HG03196 (cell line): ENCODE results near the gene MRPL49.
"Not testable (repeated sequence)": the region's sequence is repeated elsewhere in the genome, so short reads cannot be mapped to it uniquely, and the experiment has no call there.

Experiments
- ATAC-seq: cut with Tn5 transposase; IDR thresholded peaks from one replicate; pipeline ENCODE4 v1.9.1; 2021; ENCODE audit not compliant: unreplicated experiment

MRPL49 gene

GRCh38 chr11:65163684-65164083 lies 41.6 kb downstream of the MRPL49 start:
- ATAC-seq: no peak

DNA sequence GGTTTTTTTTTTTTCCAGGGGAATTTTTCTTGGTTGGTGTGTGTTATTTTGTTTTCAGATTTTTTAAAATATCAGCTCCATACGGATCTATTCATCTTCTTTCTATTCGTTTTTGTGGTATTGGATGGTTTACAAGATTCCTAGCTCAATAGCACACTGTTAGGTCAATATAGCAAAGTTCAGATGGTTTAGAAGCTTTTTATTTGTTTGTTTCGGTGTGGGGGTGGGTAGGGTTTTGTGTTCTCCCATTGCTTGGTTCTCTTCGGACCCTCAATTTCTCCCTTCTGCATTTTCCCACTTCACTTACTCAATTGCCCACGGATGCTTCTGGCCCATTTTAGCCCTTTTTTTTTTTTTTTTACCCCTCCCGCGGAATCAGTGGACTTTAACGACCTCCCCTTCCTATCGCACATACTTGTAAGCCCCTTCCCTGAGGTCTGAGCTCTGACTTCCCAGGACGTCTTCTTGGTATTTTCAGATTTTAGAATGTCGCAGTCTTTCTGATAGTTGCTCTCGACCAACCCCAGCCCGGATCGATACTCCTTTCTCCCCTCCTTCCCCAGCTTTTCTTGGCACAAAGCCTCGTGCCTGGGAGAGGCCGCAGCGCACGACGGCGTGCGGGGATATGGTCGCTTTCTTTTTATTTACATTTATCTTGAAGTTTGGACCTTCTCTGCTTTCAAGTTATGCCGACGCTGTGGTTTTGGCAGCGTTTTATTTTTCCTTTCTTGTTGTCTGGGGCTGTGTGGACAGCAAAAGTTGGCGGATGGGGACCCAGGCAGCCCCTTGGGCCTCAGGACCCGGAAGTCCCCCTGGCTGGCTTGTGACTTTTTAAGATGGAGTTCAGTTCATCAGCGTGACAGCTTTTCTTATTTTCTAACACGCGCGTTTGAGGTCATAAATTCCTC lies 43.5 kb downstream of the MRPL49 start:
- no peak for ATAC-seq

GRCh38 chr11:65166893-65167292 lies 44.8 kb downstream of the MRPL49 start:
- no peak for ATAC-seq

DNA sequence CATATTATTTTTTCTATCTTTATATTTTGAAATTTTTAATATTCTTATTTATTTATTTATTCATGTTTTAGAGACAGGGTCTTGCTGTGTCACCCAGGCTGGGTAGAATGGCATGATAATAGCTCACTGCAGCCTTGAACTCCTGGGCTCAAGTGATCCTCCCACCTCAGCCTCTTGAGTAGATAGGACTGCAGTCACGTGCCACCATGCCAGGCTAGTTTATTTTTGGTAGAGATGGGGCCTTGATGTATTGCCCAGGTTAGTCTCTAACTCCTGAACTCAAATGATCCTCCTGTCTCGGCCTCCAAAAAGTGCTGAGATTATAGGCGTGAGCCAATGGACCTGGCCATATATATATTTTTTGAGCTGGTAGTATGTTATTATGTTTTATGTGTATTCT lies 45.5 kb downstream of the MRPL49 start:
- no peak for ATAC-seq

DNA sequence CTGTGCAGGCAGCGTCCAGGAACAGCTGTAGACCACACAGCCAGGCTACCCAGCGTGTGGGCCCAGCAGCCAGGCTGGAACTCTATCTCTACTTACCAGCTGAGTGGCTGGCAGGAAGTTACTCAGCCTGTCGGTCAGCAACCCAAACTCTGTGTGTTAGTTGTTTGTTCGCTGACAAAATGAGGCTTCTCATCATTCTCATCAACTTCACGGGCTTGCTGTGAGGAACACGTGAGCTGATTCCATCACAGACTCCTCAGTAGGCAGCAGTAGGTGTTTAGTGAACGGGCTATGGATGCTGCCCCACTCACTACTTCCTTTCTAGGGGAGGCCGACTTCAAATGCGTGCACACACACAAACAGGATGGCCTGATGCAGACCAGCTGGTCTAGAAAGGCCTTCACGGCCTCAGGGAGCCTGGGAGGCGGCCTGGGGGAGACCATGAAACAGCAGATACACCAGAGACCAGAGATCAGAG lies 47.1 kb downstream of the MRPL49 start:
- no peak for ATAC-seq

GRCh38 chr11:65170058-65170534 lies 48.0 kb downstream of the MRPL49 start, which contains the start of gene SPDYC:
Gene SPDYC (plus strand): TSS chr11:65170233. CDS start chr11:65171358, 1,125 bp downstream.
- ATAC-seq: no peak

GRCh38 chr11:65172600-65172999 lies 50.5 kb downstream of the MRPL49 start:
- ATAC-seq: no peak

DNA sequence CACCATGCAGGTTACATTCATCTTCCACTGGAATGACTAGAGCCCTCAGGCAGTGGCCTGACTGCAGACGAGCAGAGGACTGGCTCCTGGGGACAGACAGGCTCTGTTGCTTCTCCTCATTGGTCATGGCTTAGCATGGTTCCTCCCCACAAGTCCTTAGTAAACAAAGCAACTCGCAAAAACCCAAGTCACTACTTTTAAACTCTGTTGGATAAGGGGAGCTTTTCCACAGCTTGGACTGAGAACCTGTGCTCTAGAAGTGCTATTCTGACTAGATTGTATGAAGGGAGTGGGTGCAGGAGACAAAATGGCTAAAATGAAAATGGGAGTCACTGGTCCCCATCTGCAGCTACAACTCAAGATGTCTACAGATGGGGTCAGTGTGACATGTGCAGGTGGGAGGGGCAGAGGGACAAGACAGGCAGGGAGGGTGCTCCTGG lies 52.5 kb downstream of the MRPL49 start:
- not testable (repeated sequence) for ATAC-seq
